Cerebellar nuclear complex (tissue), 1 donor: ENCODE data around the gene TLR1.
"Not testable (repeated sequence)": the region's sequence is repeated elsewhere in the genome, so short reads cannot be mapped to it uniquely, and the experiment has no call there.

Experiments used
- DNase-seq, 2 experiments: peaks; one replicate each; lab custom pipeline; 2025; lab: John Stamatoyannopoulos, UW

The TLR1 gene

DNA sequence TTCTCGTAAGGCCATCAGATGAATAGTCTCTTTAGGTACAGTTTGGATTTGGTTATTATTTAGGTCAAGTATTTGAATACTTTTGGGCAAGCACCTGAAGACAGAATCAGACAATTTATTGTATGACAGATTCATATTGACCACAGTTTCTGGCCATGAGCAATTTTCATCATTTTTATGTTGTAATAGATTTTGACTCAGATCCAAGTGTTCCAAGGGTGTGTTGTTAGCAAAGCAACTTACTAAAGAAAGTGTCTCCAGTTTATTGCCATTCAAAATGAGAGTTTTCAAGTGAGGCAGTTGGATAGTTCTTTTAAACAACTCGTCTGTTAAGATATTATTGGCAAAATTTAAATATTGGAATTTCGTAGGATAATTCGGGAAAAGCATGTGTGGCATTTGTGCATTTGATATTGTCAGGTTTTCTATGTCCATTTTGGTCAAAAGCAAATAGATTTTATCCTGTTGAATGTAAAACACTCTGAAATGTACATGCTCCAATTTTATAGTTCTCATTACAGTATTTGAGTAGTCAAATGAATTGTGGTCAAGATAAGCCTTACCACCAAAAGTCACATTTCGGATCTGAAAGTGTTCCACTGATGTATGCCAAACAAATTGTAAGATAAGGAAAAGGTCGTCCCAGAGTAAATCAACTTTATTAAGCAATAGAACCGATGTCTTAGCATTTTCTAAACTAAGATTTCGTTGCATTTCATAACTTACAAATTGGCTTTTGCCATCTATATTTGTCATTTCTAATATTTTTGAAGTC is 30.2 kb downstream of the TLR1 start:
- DNase-seq = no peak

DNA sequence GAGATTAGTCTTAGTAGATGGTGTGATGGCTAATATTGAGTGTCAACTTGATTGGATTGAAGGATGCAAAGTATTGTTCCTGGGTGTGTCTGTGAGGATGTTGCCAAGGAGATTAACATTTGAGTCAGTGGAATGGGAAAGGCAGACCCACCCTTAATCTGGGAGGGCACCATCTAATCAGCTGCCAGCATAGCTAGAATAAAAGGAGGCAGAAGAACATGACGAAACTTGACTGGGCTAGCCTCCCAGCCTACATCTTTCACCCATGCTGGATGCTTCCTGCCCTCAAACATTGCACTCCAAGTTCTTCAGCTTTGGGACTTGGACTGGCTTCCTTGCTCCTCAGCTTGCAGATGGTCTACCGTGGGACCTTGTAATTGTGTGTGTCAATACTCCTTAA is 34.3 kb downstream of the TLR1 start:
- DNase-seq = not testable (repeated sequence)

DNA sequence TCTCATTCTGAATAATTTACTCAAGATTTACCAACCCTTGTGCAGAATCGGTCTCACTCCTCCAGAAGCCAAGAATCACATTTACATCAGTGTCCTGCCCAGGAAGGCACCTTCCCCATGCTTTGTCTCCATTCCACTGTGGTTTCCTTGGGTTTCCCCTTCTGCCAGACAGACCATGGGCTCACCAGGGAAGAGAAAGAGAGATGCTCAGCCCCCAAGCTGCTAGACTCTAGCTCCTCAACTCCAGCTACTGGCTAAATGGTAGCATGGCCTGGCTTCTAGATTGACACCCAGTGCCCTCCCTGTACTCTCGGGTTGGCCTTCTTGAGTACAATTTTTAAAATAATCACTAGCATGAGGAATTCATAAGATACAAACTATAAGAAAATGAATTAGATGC is 34.7 kb downstream of the TLR1 start:
- DNase-seq = no peak

GRCh38 chr4:38769441-38769840 is 35.1 kb downstream of the TLR1 start:
- no peak for DNase-seq

DNA sequence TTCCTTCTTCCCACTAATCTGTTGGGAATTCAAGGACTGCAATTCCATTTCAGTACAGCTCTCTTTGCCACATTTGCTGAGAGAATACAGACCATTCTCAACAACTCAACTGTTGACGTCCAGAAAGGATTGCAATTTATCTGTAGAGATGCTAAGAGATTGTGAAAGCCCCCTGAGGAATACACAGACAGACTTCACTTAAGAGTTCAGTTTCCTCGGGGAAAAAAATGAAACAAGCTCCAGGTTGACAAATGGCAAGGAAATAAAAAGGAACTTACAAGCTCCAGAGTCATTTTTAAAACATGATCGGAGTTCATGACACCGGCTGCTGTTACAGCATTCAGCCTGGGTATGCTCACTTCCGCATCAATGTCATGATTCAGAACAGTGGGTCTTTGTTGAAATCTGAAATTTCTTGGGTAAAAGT is 35.6 kb downstream of the TLR1 start:
- DNase-seq = no peak

GRCh38 chr4:38766940-38767339 is 37.7 kb downstream of the TLR1 start:
- DNase-seq = not testable (repeated sequence)

- no peak for DNase-seq
Observed at GRCh38 chr4:38765382-38765781, 39.2 kb downstream of the TLR1 start.

DNA sequence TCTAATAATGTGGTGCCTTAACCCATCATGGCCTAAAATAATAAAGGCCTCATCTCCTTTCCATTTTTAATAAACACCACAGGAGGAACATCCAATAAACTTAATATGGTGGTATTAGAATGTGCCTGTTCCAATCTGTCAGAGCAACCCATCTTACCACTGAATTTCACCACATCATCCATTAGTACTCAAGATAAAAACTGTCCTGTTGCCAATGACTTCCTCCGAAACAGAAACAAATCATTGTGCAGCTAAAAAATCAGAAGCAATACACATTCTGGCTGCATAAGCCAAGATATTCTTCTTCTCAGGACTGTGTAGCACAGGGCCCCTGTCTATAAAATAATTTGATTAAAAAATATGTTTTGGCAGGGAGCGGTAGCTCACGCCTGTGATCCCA is 40.3 kb downstream of the TLR1 start:
- no peak for DNase-seq

GRCh38 chr4:38762560-38762959 is 42.0 kb downstream of the TLR1 start:
- DNase-seq = no peak

- DNase-seq = no peak
Observed at GRCh38 chr4:38759790-38760122, 44.8 kb downstream of the TLR1 start.

- DNase-seq = peak in 1 of 2 experiments; percentile 3
Observed at GRCh38 chr4:38759113-38759789, 45.3 kb downstream of the TLR1 start.

- no peak for DNase-seq
Observed at GRCh38 chr4:38757945-38758600, 46.5 kb downstream of the TLR1 start.

DNA sequence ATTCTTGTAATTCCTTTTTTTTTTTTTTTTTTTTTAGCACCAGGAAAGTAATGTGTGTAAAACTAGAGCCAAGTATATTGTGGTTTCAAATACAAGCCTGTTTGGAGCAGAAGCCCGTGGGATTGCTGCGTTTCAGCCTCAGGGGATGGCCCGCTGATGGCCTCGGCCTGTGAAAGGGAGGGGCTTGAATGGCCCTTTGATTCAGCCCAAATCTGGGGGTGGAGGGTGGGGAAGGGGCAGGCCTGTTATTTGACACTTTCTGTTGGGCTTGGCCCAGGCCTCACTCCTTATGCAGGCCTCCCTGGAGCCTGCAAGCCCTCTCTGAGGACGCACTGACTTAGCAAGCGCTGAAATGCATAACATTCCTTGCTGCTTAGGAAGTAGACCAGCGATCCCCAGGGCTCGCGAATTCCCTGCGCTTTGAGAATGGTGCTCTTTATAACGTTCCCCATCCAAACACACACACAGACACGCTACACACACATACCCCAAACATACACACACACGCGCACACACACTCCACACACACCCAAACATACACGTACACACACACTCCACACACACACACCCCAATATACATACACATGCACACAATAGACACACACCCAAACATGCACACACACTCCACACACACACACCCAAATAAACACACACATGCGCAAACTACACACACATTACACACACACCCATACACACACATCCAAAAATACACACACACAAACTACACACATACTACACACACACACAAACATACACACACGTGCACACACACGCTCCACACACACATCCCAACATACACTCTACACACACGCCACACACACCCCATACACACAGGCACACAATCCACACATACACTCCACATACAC is 51.4 kb downstream of the TLR1 start:
- DNase-seq = no peak

GRCh38 chr4:38752372-38752940 is 52.1 kb downstream of the TLR1 start:
- DNase-seq = no peak

GRCh38 chr4:38751341-38752010 is 53.1 kb downstream of the TLR1 start:
- no peak for DNase-seq

GRCh38 chr4:38749336-38749735 is 55.3 kb downstream of the TLR1 start:
- no peak for DNase-seq

- no peak for DNase-seq
Observed at GRCh38 chr4:38747629-38748028, 57.0 kb downstream of the TLR1 start.
